IMR-90 (cell line): Measurements from ENCODE around the gene DAP3. TPM values are rescaled to one million over a fixed set of nuclear protein-coding genes. Genes with fewer than 3 reads are reported as not detected.

Experiments used
- ATAC-seq: fragments of 200-7000 bp; cut with Tn5 transposase; 2 replicates; pipeline ENCODE4 v1.9.1; 2020; ENCODE audit warnings: low read depth, mild to moderate bottlenecking, moderate library complexity
- BruUV-seq: library from RNA; stranded (reverse); fragments of 400-500 nt; replicated peaks from 2 replicates; lab custom pipeline; 2021; lab: Mats Ljungman, UMichigan
- CTCF ChIA-PET: fragments of 300-600 bp; formaldehyde crosslinking; extraction: SDS; loops from one replicate; lab custom pipeline; 2021; ENCODE audit warnings: antibody characterized with exemption; lab: Yijun Ruan, JAX
- POLR2A ChIA-PET: fragments of 300-600 bp; sonication (Branson Sonifier 250); formaldehyde crosslinking; loops from one replicate; lab custom pipeline; 2022; ENCODE audit warnings: antibody characterized with exemption; ENCODE audit not compliant: unreplicated experiment; lab: Charles Lee
- DNase-seq: peaks from one replicate; pipeline ENCODE4 v3.0.0; 2013
- H2AFZ ChIP-seq: replicated peaks from 2 replicates; pipeline ENCODE3; 2013; ENCODE audit warnings: low read length, mild to moderate bottlenecking; ENCODE audit not compliant: poor library complexity
- H2AK5ac ChIP-seq: 2 replicates; pipeline ENCODE4 v1.6.1; 2013; ENCODE audit warnings: low read depth, low read length, inconsistent platforms
- H2AK9ac ChIP-seq: replicated peaks from 2 replicates; pipeline ENCODE3; 2013; ENCODE audit warnings: mild to moderate bottlenecking, low read depth, low read length, moderate library complexity; ENCODE audit not compliant: poor library complexity
- H2BK120ac ChIP-seq: 2 replicates; pipeline ENCODE4 v1.6.1; 2013; ENCODE audit warnings: low read depth, low read length, inconsistent platforms
- H2BK15ac ChIP-seq: 3 replicates; pipeline ENCODE4 v1.6.1; 2013; ENCODE audit warnings: low read depth, low read length, inconsistent platforms
- H2BK20ac ChIP-seq: 2 replicates; pipeline ENCODE4 v1.6.1; 2013; ENCODE audit warnings: low read depth, mild to moderate bottlenecking, inconsistent platforms, low read length, moderate library complexity
- H2BK5ac ChIP-seq: 2 replicates; pipeline ENCODE4 v1.6.1; 2013; ENCODE audit warnings: mild to moderate bottlenecking, low read depth, low read length, inconsistent platforms; ENCODE audit not compliant: poor library complexity, severe bottlenecking
- H3K14ac ChIP-seq: replicated peaks from 2 replicates; pipeline ENCODE4 v1.6.1; 2013; ENCODE audit warnings: low read depth, low read length, inconsistent platforms
- H3K18ac ChIP-seq: 2 replicates; pipeline ENCODE4 v1.6.1; 2013; ENCODE audit warnings: low read depth, low read length, control low read depth
- H3K23ac ChIP-seq: 2 replicates; pipeline ENCODE4 v1.6.1; 2013; ENCODE audit warnings: low read depth, low read length, inconsistent platforms
- H3K27ac ChIP-seq: 2 replicates; pipeline ENCODE4 v1.5.1; 2013; ENCODE audit warnings: mild to moderate bottlenecking, control low read depth, low read length; ENCODE audit not compliant: insufficient read depth
- H3K27me3 ChIP-seq: 2 replicates; pipeline ENCODE4 v1.6.1; 2013; ENCODE audit warnings: low read length; ENCODE audit not compliant: control insufficient read depth, insufficient read depth
- H3K36me3 ChIP-seq: 2 replicates; pipeline ENCODE4 v1.6.1; 2013; ENCODE audit warnings: low read length, mixed read lengths; ENCODE audit not compliant: control insufficient read depth, insufficient read depth
- H3K4ac ChIP-seq: 2 replicates; pipeline ENCODE4 v1.6.1; 2013; ENCODE audit warnings: low read depth, low read length, inconsistent platforms
- H3K4me1 ChIP-seq: 2 replicates; pipeline ENCODE4 v1.6.1; 2013; ENCODE audit warnings: low read length, mixed read lengths; ENCODE audit not compliant: control insufficient read depth, insufficient read depth
- H3K4me2 ChIP-seq: 2 replicates; pipeline ENCODE4 v1.6.1; 2013; ENCODE audit warnings: low read depth, mild to moderate bottlenecking, control low read depth, low read length, moderate library complexity
- H3K4me3 ChIP-seq: 2 replicates; pipeline ENCODE4 v1.5.1; 2013; ENCODE audit warnings: low read depth, mild to moderate bottlenecking, control low read depth, low read length, moderate library complexity; ENCODE audit not compliant: insufficient read depth
- H3K56ac ChIP-seq: 2 replicates; pipeline ENCODE4 v1.6.1; 2013; ENCODE audit warnings: low read length, inconsistent platforms; ENCODE audit not compliant: insufficient read depth; ENCODE audit errors: extremely low read depth
- H3K79me1 ChIP-seq, 2 experiments: 2 replicates each; pipeline ENCODE4 v1.6.1; 2013; ENCODE audit warnings: low read length in 2 of 2, inconsistent platforms in 1 of 2, low read depth in 1 of 2
- H3K9ac ChIP-seq: 2 replicates; pipeline ENCODE4 v1.6.1; 2013; ENCODE audit warnings: low read depth, low read length, control low read depth
- H3K9me1 ChIP-seq: 2 replicates; pipeline ENCODE4 v1.6.1; 2013; ENCODE audit warnings: low read length, inconsistent platforms; ENCODE audit not compliant: insufficient read depth
- H3K9me3 ChIP-seq: 2 replicates; pipeline ENCODE4 v1.6.1; 2013; ENCODE audit warnings: low read length; ENCODE audit not compliant: control insufficient read depth, insufficient read depth
- H4K20me1 ChIP-seq: 2 replicates; pipeline ENCODE4 v1.6.1; 2013; ENCODE audit warnings: low read length, inconsistent platforms; ENCODE audit not compliant: insufficient read depth
- H4K5ac ChIP-seq: 2 replicates; pipeline ENCODE4 v1.6.1; 2013; ENCODE audit warnings: mild to moderate bottlenecking, low read depth, low read length, control low read depth
- H4K8ac ChIP-seq, 2 experiments: 2 replicates each; pipeline ENCODE4 v1.6.1; 2013; ENCODE audit warnings: low read depth in 2 of 2, low read length in 2 of 2, control low read depth in 1 of 2, inconsistent platforms in 1 of 2
- H4K91ac ChIP-seq: 2 replicates; pipeline ENCODE4 v1.6.1; 2013; ENCODE audit warnings: low read depth, low read length, inconsistent platforms; ENCODE audit not compliant: insufficient read depth
- BHLHE40 ChIP-seq: fragments of 150-350 bp; IDR thresholded peaks from 2 replicates; pipeline ENCODE4 v1.6.1; 2016; ENCODE audit warnings: mild to moderate bottlenecking, low read depth, low read length
- CEBPB ChIP-seq: IDR thresholded peaks from 2 replicates; pipeline ENCODE4 v1.6.1; 2012; ENCODE audit warnings: low read depth, low read length, improper control_type of control experiment
- CHD1 ChIP-seq: IDR thresholded peaks from 2 replicates; pipeline ENCODE4 v1.6.1; 2012; ENCODE audit warnings: low read depth, low read length, improper control_type of control experiment
- CTCF ChIP-seq: conservative IDR thresholded peaks from 2 replicates; pipeline ENCODE4 v1.5.1; 2012; ENCODE audit warnings: mild to moderate bottlenecking, low read depth, low read length, improper control_type of control experiment
- ELK1 ChIP-seq: fragments of 150-350 bp; IDR thresholded peaks from 2 replicates; pipeline ENCODE4 v1.6.1; 2016; ENCODE audit warnings: low read depth, mild to moderate bottlenecking, low read length, moderate library complexity, borderline replicate concordance
- FOS ChIP-seq: fragments of 150-350 bp; IDR thresholded peaks from 2 replicates; pipeline ENCODE4 v1.6.1; 2016; ENCODE audit warnings: low read depth, low read length
- MXI1 ChIP-seq: IDR thresholded peaks from 2 replicates; pipeline ENCODE4 v1.6.1; 2012; ENCODE audit warnings: low read depth, mild to moderate bottlenecking, low read length, moderate library complexity, borderline replicate concordance
- NFE2L2 ChIP-seq: fragments of 150-350 bp; IDR thresholded peaks from 2 replicates; pipeline ENCODE4 v1.6.1; 2016; ENCODE audit warnings: low read depth, mild to moderate bottlenecking, low read length
- POLR2A ChIP-seq: IDR thresholded peaks from 2 replicates; pipeline ENCODE4 v1.6.1; 2012; ENCODE audit warnings: mild to moderate bottlenecking, low read depth, low read length
- RAD21 ChIP-seq: IDR thresholded peaks from 2 replicates; pipeline ENCODE4 v1.6.1; 2012; ENCODE audit warnings: low read length, improper control_type of control experiment
- RFX5 ChIP-seq: IDR thresholded peaks from 2 replicates; pipeline ENCODE4 v1.8.0; 2012; ENCODE audit warnings: low read depth, mild to moderate bottlenecking, low read length, moderate library complexity
- SMC3 ChIP-seq: fragments of 150-350 bp; IDR thresholded peaks from 2 replicates; pipeline ENCODE4 v1.6.1; 2016; ENCODE audit warnings: low read depth, mild to moderate bottlenecking, antibody characterized with exemption, low read length, moderate library complexity
- WGBS, 2 experiments: methylation state at CpG; one replicate each; pipeline versions ENCODE4 v1.1.5 to v1.1.7; 2013; ENCODE audit warnings: missing lambda C conversion rate in 2 of 2; ENCODE audit not compliant: insufficient read length in 1 of 2; ENCODE audit errors: extremely low coverage in 2 of 2; 5-methylcytosine and 5-hydroxymethylcytosine counted together
- dilution Hi-C: fragments of 300-500 bp; cut with HindIII; formaldehyde crosslinking; loops from one replicate; pipeline ENCODE4 v1.14.3; 2018; ENCODE audit warnings: low sequenced_read_pairs; ENCODE audit not compliant: unreplicated experiment
- in situ Hi-C: fragments of 300-500 bp; cut with MboI; formaldehyde crosslinking; loops from 3 replicates; pipeline ENCODE4 v1.14.3; 2019; ENCODE audit warnings: low sequenced_read_pairs, inconsistent platforms, mixed read lengths
- intact Hi-C: fragments of 100-400 bp; cut with micrococcal nuclease; formaldehyde crosslinking; loops from 2 replicates; pipeline ENCODE4 v1.10.0; 2022
- polyA plus RNA-seq, 3 experiments: library from polyadenylated mRNA; depleted of rRNA; stranded (reverse); fragments of >200 nt; gene quantifications; 2 replicates each; pipeline ENCODE4 v1.2.3, GENCODE V29; 2012; ENCODE audit warnings: low replicate concordance in 1 of 3
- total RNA-seq: library from RNA; depleted of rRNA; stranded (reverse); fragments of >200 nt; gene quantifications from 2 replicates; pipeline ENCODE4 v1.2.3, GENCODE V29; 2012

DAP3 gene
- total and polyA plus RNA-seq, 2 of the 4 experiments (the other 2 are of a cell fraction) = 48.6 to 126 TPM

GRCh38 chr1:155681776-155682175 lies 7.1 kb upstream of the DAP3 start:
- Histone ChIP-seq H2AK9ac (no peak overlapping the region), H3K18ac (no peak overlapping the region), H3K36me3 (peaks cover 18% of the 10 kb centered on the region), H2BK15ac (no peak overlapping the region), H3K4me3 (no peak overlapping the region), H2BK120ac (no peak overlapping the region), H3K4ac (no peak overlapping the region), H3K27me3 (no peaks in the 10 kb centered on the region), H2BK20ac (no peak overlapping the region), H3K9ac (no peak overlapping the region), H3K56ac (no peak overlapping the region), H4K8ac (no peak overlapping the region), H3K79me1 (peaks cover 28 to 50% of the 10 kb centered on the region in 2 experiments), H3K4me1 (peaks cover 2% of the 10 kb centered on the region), H3K9me1 (peaks cover 8% of the 10 kb centered on the region; the same call in 1 of the 2 replicates), H4K20me1 (peaks cover 61% of the 10 kb centered on the region), H2BK5ac (no peak overlapping the region), H2AK5ac (no peak overlapping the region), H2AFZ (no peak overlapping the region), H3K23ac (no peak overlapping the region), H3K27ac (no peak overlapping the region), H3K4me2 (no peak overlapping the region), H3K9me3 (no peaks in the 10 kb centered on the region), H4K91ac (no peak overlapping the region), H4K5ac (no peak overlapping the region), H3K14ac (no peak overlapping the region)
- no CpG with 5 or more reads among the region's 2 CpGs for WGBS, 2 experiments
- dilution Hi-C loops (no loop called here), intact Hi-C loops (loop anchor here (5.0 kb wide), 1 partner anchor 46 kb away; no protein-coding TSS in a partner anchor), in situ Hi-C loops (no loop called here)
- DNase-seq (no peak), ATAC-seq (no peak)
- no TSS peak for BruUV-seq
- ChIA-PET POLR2A (no interaction called here), CTCF (interaction anchor here (0.6 kb wide), 1 partner anchor 63 kb away, joined by 8 read pairs; no protein-coding TSS in a partner anchor)
- TF ChIP-seq SMC3 = no peak
- TF ChIP-seq RAD21 = no peak
- TF ChIP-seq NFE2L2 = no peak
- TF ChIP-seq POLR2A = no peak
- no peak for TF ChIP-seq MXI1
- no peak for TF ChIP-seq BHLHE40
- no peak for TF ChIP-seq RFX5
- no peak for TF ChIP-seq CHD1
- TF ChIP-seq ELK1 = no peak
- no peak for TF ChIP-seq CEBPB
- no peak for TF ChIP-seq FOS
- TF ChIP-seq CTCF = no peak
